Ovary (tissue), 9 donors: ENCODE results near the gene CENPC. TPM values are rescaled to one million over a fixed set of nuclear protein-coding genes. Genes with fewer than 3 reads are reported as not detected.

Experiments
- DNase-seq, 5 donors: peaks; one replicate each; pipeline ENCODE4 v3.0.0-alpha.2; 2019 to 2020
- H3K27ac ChIP-seq, 2 donors: fragments of 200-600 bp; one replicate each; pipeline versions ENCODE4 v1.5.1 to v1.8.0; 2019 to 2022
- H3K27me3 ChIP-seq: fragments of 200-600 bp; one replicate; pipeline ENCODE4 v1.8.0; 2022
- H3K36me3 ChIP-seq: fragments of 200-600 bp; sonication (generic); one replicate; pipeline ENCODE4 v1.5.1; 2019
- H3K4me1 ChIP-seq: one replicate; pipeline ENCODE4 v1.8.1; 2013; ENCODE audit warnings: mild to moderate bottlenecking, moderate library complexity; ENCODE audit not compliant: insufficient read depth
- H3K4me3 ChIP-seq: fragments of 200-600 bp; sonication (generic); one replicate; pipeline ENCODE4 v1.5.1; 2017
- H3K9me3 ChIP-seq, 2 donors: fragments of 200-600 bp in 1 of 2; sonication (generic) in 1 of 2; one replicate each; pipeline versions ENCODE4 v1.5.1 to v1.8.1; 2013 to 2019; ENCODE audit warnings: mild to moderate bottlenecking in 1 of 2, moderate library complexity in 1 of 2
- EP300 ChIP-seq: sonication (generic); formaldehyde crosslinking; IDR thresholded peaks from one replicate; pipeline ENCODE4 v1.6.1; 2017; ENCODE audit warnings: antibody characterized with exemption
- POLR2A ChIP-seq: fragments of 450-650 bp; IDR thresholded peaks from one replicate; pipeline ENCODE4 v1.6.1; 2017; ENCODE audit warnings: antibody characterized with exemption, mild to moderate bottlenecking, moderate library complexity
- WGBS, 3 donors: extraction: QIAGEN DNeasy Blood & Tissue Kit in 1 of 3; methylation state at CpG; one replicate each; pipeline versions ENCODE4 v1.1.5 to v1.1.7; 2013 to 2017; 5-methylcytosine and 5-hydroxymethylcytosine counted together
- intact Hi-C, 4 donors: fragments of 100-400 bp; cut with DNase I; formaldehyde crosslinking; loops; one replicate each; pipeline versions ENCODE4 v1.11.0 to v1.15.1; 2022 to 2023
- polyA plus RNA-seq, 2 donors: library from polyadenylated mRNA; stranded (reverse); fragments of 200-250 nt in 1 of 2; fragments of 350-450 nt in 1 of 2; fragmentation: Illumina TruSeq in 1 of 2; extraction: RNeasy Lipid Tissue Mini Kit (QIAGEN cat#74804) in 1 of 2; gene quantifications; one replicate each; pipeline ENCODE4 v1.2.3, GENCODE V29; 2013 to 2014
- total RNA-seq, 7 donors: library from RNA; depleted of rRNA in 2 of 7; stranded (reverse); fragments of >200 nt in 2 of 7; fragmentation: NEBNext Ultra II Directional in 3 of 7; extraction: Animal tissue kit (Norgen Biotek cat#: 25700) in 3 of 7; gene quantifications; one replicate each; pipeline versions ENCODE4 v1.1.0 to v1.2.4, GENCODE V29; 2016 to 2023
- TF ChIP-seq, protein P1 (sequence below), 3 donors: fragments of 450-650 bp in 2 of 3; fragments of 200-600 bp in 1 of 3; IDR thresholded peaks; one replicate each; pipeline versions ENCODE4 v1.5.1 to v1.8.0; 2016 to 2022; ENCODE audit warnings: antibody characterized with exemption in 3 of 3, mild to moderate bottlenecking in 1 of 3
- donor health status: DM: no; HTN: no; CAD: no; lungs with moderate emphysema.
- donor health status: DM: no; HTN: no; CAD: no.
- donor health status: Bipolar disorder and iron deficiency.
- donor health status: DM: yes; HTN: yes; CAD: no.
- donor health status: DM: no; HTN: no; CAD: no.
- donor health status: DM: yes; HTN: yes; CAD: no.

The CENPC gene
- total and polyA plus RNA-seq, 9 donors, result 9.8 to 46.7 (median 27.7) TPM

DNA sequence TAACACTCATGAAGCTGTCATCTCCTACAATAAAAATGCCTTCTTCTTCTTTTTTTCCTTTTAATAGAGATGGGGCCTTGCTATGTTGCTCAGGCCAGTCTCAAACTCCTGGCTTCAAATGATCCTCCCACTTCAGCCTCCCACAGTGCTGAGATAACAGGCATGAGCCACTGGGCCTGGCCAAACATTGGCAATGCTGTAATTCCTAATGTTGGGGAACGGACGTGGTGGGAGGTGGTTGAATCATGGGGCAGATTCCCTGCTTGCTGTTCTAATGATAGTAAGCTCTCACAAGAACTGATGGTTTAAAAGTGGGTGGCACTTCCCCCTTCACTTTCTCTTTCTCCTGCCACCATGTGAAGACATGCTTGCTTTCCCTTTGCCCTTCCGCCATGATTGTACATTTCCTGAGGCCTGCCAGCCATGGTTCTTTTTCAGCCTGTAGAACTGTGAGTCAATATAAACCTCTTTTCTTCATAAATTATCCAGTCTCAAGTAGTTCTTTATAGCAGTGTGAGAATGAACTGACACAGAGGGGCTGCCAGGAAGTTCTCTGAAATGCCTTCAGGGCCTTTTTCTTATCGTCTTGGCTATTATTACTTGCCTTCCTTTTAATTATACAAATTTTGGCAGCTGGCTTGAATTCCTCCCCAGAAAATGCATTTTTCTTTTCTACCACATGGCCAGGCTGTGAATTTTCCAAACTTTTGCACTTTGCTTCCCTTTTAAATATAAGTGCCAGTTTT, 93.0 kb downstream of the CENPC start:
- intact Hi-C loops, result no loop called here
- no peak for TF ChIP-seq POLR2A
- TF ChIP-seq, protein P1, sequence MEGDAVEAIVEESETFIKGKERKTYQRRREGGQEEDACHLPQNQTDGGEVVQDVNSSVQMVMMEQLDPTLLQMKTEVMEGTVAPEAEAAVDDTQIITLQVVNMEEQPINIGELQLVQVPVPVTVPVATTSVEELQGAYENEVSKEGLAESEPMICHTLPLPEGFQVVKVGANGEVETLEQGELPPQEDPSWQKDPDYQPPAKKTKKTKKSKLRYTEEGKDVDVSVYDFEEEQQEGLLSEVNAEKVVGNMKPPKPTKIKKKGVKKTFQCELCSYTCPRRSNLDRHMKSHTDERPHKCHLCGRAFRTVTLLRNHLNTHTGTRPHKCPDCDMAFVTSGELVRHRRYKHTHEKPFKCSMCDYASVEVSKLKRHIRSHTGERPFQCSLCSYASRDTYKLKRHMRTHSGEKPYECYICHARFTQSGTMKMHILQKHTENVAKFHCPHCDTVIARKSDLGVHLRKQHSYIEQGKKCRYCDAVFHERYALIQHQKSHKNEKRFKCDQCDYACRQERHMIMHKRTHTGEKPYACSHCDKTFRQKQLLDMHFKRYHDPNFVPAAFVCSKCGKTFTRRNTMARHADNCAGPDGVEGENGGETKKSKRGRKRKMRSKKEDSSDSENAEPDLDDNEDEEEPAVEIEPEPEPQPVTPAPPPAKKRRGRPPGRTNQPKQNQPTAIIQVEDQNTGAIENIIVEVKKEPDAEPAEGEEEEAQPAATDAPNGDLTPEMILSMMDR (IDR thresholded peaks at IDR 0.05), result no peak
- no peak for TF ChIP-seq EP300
- Histone ChIP-seq H3K9me3 (no peaks in the 10 kb centered on the region), H3K4me1 (no peaks in the 10 kb centered on the region), H3K27ac (no peak overlapping the region), H3K36me3 (no peaks in the 10 kb centered on the region), H3K4me3 (no peak overlapping the region), H3K27me3 (no peaks in the 10 kb centered on the region)
- DNase-seq, result no peak
- WGBS, 3 donors, result 59 to 72% (median 70%) methylated on average over 4 of the region's 4 CpGs

DNA sequence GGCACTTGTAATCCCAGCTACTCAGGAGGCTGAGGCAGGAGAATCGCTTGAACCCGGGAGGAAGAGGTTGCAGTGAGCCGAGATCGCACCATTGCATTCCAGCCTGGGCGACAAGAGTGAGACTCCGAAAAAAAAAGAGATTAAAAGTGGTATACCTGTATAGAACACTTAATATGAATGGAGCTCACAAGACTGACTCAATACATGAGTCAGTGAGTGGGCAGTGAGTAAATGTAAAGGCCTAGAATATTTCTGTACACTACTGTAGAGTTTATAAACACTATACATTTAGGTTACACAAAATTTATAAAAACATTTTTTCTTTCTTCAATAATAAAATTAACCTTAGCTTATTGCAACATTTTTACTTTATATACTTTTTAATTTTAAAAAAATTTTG, 93.8 kb downstream of the CENPC start:
- Histone ChIP-seq H3K27ac (no peak overlapping the region), H3K4me3 (no peak overlapping the region), H3K36me3 (no peaks in the 10 kb centered on the region), H3K27me3 (no peaks in the 10 kb centered on the region), H3K4me1 (no peaks in the 10 kb centered on the region), H3K9me3 (no peaks in the 10 kb centered on the region)
- WGBS, 3 donors, result 96 to 98% (median 96%) methylated on average over 6 of the region's 6 CpGs
- DNase-seq, result no peak
- intact Hi-C loops, result no loop called here
- TF ChIP-seq EP300 (no peak), POLR2A (no peak)
- TF ChIP-seq, protein P1 (IDR thresholded peaks at IDR 0.05), result no peak

DNA sequence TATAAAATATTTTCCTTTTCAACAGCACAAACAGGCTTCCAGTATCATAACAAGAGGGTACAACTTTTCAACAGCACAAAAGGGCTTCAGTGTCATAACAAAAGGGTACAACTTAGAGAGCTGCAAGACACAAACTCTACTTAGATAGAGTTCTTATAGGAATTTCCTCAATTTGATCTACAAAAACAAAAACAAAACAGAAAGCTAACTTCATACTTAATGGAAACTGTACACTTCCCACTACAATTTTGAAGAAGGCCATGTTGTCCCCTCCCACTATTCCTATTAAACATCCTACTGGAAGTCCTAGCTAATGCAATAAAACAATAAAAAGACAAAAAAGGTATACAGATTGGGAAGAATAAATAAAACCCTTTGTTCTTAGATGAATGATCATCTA, 96.7 kb downstream of the CENPC start:
- Histone ChIP-seq H3K36me3 (no peaks in the 10 kb centered on the region), H3K27ac (no peak overlapping the region), H3K4me3 (no peak overlapping the region), H3K27me3 (no peaks in the 10 kb centered on the region), H3K9me3 (no peaks in the 10 kb centered on the region), H3K4me1 (no peaks in the 10 kb centered on the region)
- intact Hi-C loops, result no loop called here
- TF ChIP-seq, protein P1 (IDR thresholded peaks at IDR 0.05), result no peak
- TF ChIP-seq POLR2A, result no peak
- no peak for TF ChIP-seq EP300
- no peak for DNase-seq

DNA sequence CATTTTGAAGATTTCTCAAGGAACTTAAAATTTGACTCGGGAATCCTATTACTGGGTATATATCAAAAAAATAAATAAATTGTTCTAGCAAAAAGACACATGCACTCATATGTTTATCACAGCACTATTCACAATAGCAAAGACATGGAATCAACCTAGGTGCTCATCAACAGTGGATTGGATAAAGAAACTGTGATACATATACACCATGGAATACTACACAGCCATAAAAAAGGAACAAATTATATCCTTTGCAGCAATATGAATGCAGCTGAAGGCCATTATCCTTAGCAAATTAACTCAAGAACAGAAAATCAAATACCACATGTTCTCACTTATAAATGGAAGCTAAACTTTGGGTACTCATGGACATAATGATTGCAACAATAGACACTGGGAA, 97.4 kb downstream of the CENPC start:
- Histone ChIP-seq H3K4me3 (no peak overlapping the region), H3K27ac (no peak overlapping the region), H3K4me1 (no peaks in the 10 kb centered on the region), H3K36me3 (no peaks in the 10 kb centered on the region), H3K9me3 (no peaks in the 10 kb centered on the region), H3K27me3 (no peaks in the 10 kb centered on the region)
- TF ChIP-seq EP300 (no peak), POLR2A (no peak)
- TF ChIP-seq, protein P1 (IDR thresholded peaks at IDR 0.05), result no peak
- DNase-seq, result no peak
- intact Hi-C loops, result no loop called here
- 94 to 100% (median 99%) methylated on average over 1 of the region's 1 CpG for WGBS, 3 donors
